WTC11 (cell line): ENCODE data around the gene METRNL. TPM values are rescaled to one million over a fixed set of nuclear protein-coding genes. Genes with fewer than 3 reads are reported as not detected.

Experiments used
- ATAC-seq: fragments of 200-7000 bp; cut with Tn5 transposase; 2 replicates; pipeline ENCODE4 v1.10.0; 2021; ENCODE audit warnings: mild to moderate bottlenecking, moderate library complexity
- CTCF ChIA-PET: fragments of 300-600 bp; sonication (Branson Sonifier 250); formaldehyde crosslinking; loops from one replicate; lab custom pipeline; 2021; ENCODE audit warnings: antibody characterized with exemption; lab: Charles Lee
- POLR2A ChIA-PET: fragments of 350-600 bp; sonication (Branson Sonifier 250); formaldehyde crosslinking; loops from one replicate; lab custom pipeline; 2021; ENCODE audit warnings: antibody characterized with exemption; lab: Charles Lee
- DNase-seq: peaks from one replicate; pipeline ENCODE4 v3.0.0; 2021; ENCODE audit warnings: low spot score
- H3K27ac Mint-ChIP-seq: 2 replicates; pipeline ENCODE4 v1.8.0; 2021; ENCODE audit warnings: mixed read lengths
- H3K27me3 Mint-ChIP-seq: 2 replicates; pipeline ENCODE4 v1.8.0; 2021; ENCODE audit warnings: low read depth, mild to moderate bottlenecking, moderate library complexity, mixed read lengths
- H3K36me3 Mint-ChIP-seq: 2 replicates; pipeline ENCODE4 v1.8.0; 2021; ENCODE audit warnings: mixed read lengths
- H3K4me1 Mint-ChIP-seq: 2 replicates; pipeline ENCODE4 v1.8.0; 2022; ENCODE audit warnings: mixed read lengths
- H3K4me3 Mint-ChIP-seq: 2 replicates; pipeline ENCODE4 v1.8.0; 2021; ENCODE audit warnings: mild to moderate bottlenecking, moderate library complexity, mixed read lengths
- H3K9me3 Mint-ChIP-seq: 2 replicates; pipeline ENCODE4 v1.8.0; 2021; ENCODE audit warnings: mixed read lengths
- AFF4 ChIP-seq: sonication (generic); formaldehyde crosslinking; IDR thresholded peaks from 2 replicates; pipeline ENCODE4 v1.8.1; 2023; ENCODE audit warnings: mild to moderate bottlenecking, missing genetic modification reagents, borderline replicate concordance
- CREB1 ChIP-seq: sonication (generic); formaldehyde crosslinking; IDR thresholded peaks from 2 replicates; pipeline ENCODE4 v1.8.0; 2023; ENCODE audit warnings: mild to moderate bottlenecking, missing genetic modification reagents
- E2F1 ChIP-seq: sonication (generic); formaldehyde crosslinking; IDR thresholded peaks from 2 replicates; pipeline ENCODE4 v1.8.0; 2022; ENCODE audit warnings: mild to moderate bottlenecking, missing genetic modification reagents
- ETV6 ChIP-seq: sonication (generic); formaldehyde crosslinking; IDR thresholded peaks from 2 replicates; pipeline ENCODE4 v1.8.1; 2022; ENCODE audit warnings: mild to moderate bottlenecking, missing genetic modification reagents
- MYBL2 ChIP-seq: sonication (generic); formaldehyde crosslinking; IDR thresholded peaks from 2 replicates; pipeline ENCODE4 v1.8.1; 2023; ENCODE audit warnings: mild to moderate bottlenecking, moderate library complexity, missing genetic modification reagents
- PRDM15 ChIP-seq: sonication (generic); formaldehyde crosslinking; IDR thresholded peaks from 2 replicates; pipeline ENCODE4 v1.8.0; 2022; ENCODE audit warnings: missing genetic modification reagents
- RELA ChIP-seq: sonication (generic); formaldehyde crosslinking; IDR thresholded peaks from 2 replicates; pipeline ENCODE4 v1.8.1; 2022; ENCODE audit warnings: missing genetic modification reagents, mild to moderate bottlenecking, borderline replicate concordance
- ZNF396 ChIP-seq: fragments of 250-450 bp; sonication (Bioruptor Pico); IDR thresholded peaks from 2 replicates; pipeline ENCODE4 v1.8.0; 2021; ENCODE audit warnings: mild to moderate bottlenecking, moderate library complexity, borderline replicate concordance
- ZSCAN18 ChIP-seq: fragments of 250-450 bp; sonication (Bioruptor Pico); IDR thresholded peaks from 2 replicates; pipeline ENCODE4 v2.1.2; 2022; ENCODE audit warnings: mild to moderate bottlenecking, moderate library complexity
- total RNA-seq: library from RNA; stranded (reverse); gene quantifications from 3 replicates; pipeline ENCODE4 v1.2.3, GENCODE V29; 2021

The METRNL gene
- total RNA-seq, 1 experiment from 2014 or later = 27.7 TPM

GRCh38 chr17:83121921-83122820 lies 42.8 kb downstream of the METRNL start:
- Mint-ChIP-seq H3K9me3 (no peaks in the 10 kb centered on the region), H3K27ac (peak overlapping the region; percentile 47; the same call in 1 of the 2 replicates), H3K27me3 (peaks cover 17% of the 10 kb centered on the region), H3K4me3 (peak overlapping the region; percentile 29; the same call in 1 of the 2 replicates), H3K4me1 (peaks cover 26% of the 10 kb centered on the region), H3K36me3 (no peaks in the 10 kb centered on the region; the same call in 1 of the 2 replicates)
- ATAC-seq (no peak), DNase-seq (no peak)
- POLR2A ChIA-PET = no interaction called here
- no peak for TF ChIP-seq E2F1 (CRISPR knock-in tag)
- TF ChIP-seq RELA (CRISPR knock-in tag) = no peak
- TF ChIP-seq MYBL2 (CRISPR knock-in tag) = no peak
- CTCF ChIA-PET = no interaction called here

- Mint-ChIP-seq H3K27me3 (peaks cover 17% of the 10 kb centered on the region), H3K9me3 (no peaks in the 10 kb centered on the region), H3K4me3 (no peak overlapping the region)
- DNase-seq (no peak), ATAC-seq (no peak)
- CTCF ChIA-PET = interaction anchor here (1.1 kb wide), 1 partner anchor 205 kb away, joined by 3 read pairs; no protein-coding TSS in a partner anchor
- TF ChIP-seq ZSCAN18 (CRISPR knock-in tag) (no peak), AFF4 (CRISPR knock-in tag) (no peak), CREB1 (no peak), ETV6 (CRISPR knock-in tag) (no peak), PRDM15 (CRISPR knock-in tag) (peak; percentile 92), ZNF396 (CRISPR knock-in tag) (no peak)
- TF ChIP-seq, all 79 proteins: peak for 1
- H3K4me1 Mint-ChIP-seq = peaks cover 26% of the 10 kb centered on the region
- POLR2A ChIA-PET = no interaction called here
- no peak overlapping the region for H3K27ac Mint-ChIP-seq
- no peaks in the 10 kb centered on the region; the same call in 1 of the 2 replicates for H3K36me3 Mint-ChIP-seq
Measured at GRCh38 chr17:83122834-83123233, 43.4 kb downstream of the METRNL start.
